Chondrocyte (in vitro differentiated cells): ENCODE data around the gene SIRT6. TPM values are rescaled to one million over a fixed set of nuclear protein-coding genes. Genes with fewer than 3 reads are reported as not detected.

Experiments
- DNase-seq: peaks from one replicate; pipeline ENCODE4 v3.0.0; 2021; ENCODE audit warnings: mixed read lengths, low spot score
- H3K27ac Mint-ChIP-seq: one replicate; pipeline ENCODE4 v1.8.0; 2021; ENCODE audit warnings: mild to moderate bottlenecking, moderate library complexity, mixed read lengths; ENCODE audit not compliant: unreplicated experiment
- H3K27me3 Mint-ChIP-seq: 2 replicates; pipeline ENCODE4 v1.8.0; 2021; ENCODE audit warnings: low read depth, mixed read lengths
- H3K36me3 Mint-ChIP-seq: 2 replicates; pipeline ENCODE4 v1.8.0; 2021; ENCODE audit warnings: low read depth, mixed read lengths
- H3K4me1 Mint-ChIP-seq: 2 replicates; pipeline ENCODE4 v1.8.0; 2021; ENCODE audit warnings: low read depth, mild to moderate bottlenecking, mixed read lengths
- H3K4me3 Mint-ChIP-seq: one replicate; pipeline ENCODE4 v1.8.0; 2021; ENCODE audit warnings: mild to moderate bottlenecking, moderate library complexity, mixed read lengths; ENCODE audit not compliant: unreplicated experiment
- H3K9me3 Mint-ChIP-seq: 2 replicates; pipeline ENCODE4 v1.8.0; 2021; ENCODE audit warnings: low read depth, mixed read lengths
- CTCF ChIP-seq: fragments of 200-600 bp; sonication (generic); IDR thresholded peaks from 2 replicates; pipeline ENCODE4 v1.5.0; 2021; ENCODE audit warnings: antibody characterized with exemption, mild to moderate bottlenecking, moderate library complexity
- total RNA-seq: library from RNA; stranded (reverse); gene quantifications from 3 replicates; pipeline ENCODE4 v1.2.1, GENCODE V29; 2021

The SIRT6 gene
- total RNA-seq, 1 donor from 2014 or later, result 21.9 TPM

- H3K27me3 Mint-ChIP-seq, result peaks cover 8% of the 10 kb centered on the region
- peak; percentile 41 for TF ChIP-seq CTCF
- H3K27ac Mint-ChIP-seq, result no peak overlapping the region
- peaks cover 5% of the 10 kb centered on the region for H3K4me1 Mint-ChIP-seq
- no peak overlapping the region for H3K4me3 Mint-ChIP-seq
- H3K36me3 Mint-ChIP-seq, result no peaks in the 10 kb centered on the region
- DNase-seq, result no peak
- H3K9me3 Mint-ChIP-seq, result no peaks in the 10 kb centered on the region
Observed at GRCh38 chr19:4206818-4207484, 24.6 kb upstream of the SIRT6 start.

- Mint-ChIP-seq H3K36me3 (peaks cover 7% of the 10 kb centered on the region), H3K27me3 (peaks cover 39% of the 10 kb centered on the region), H3K9me3 (no peaks in the 10 kb centered on the region), H3K4me3 (no peak overlapping the region), H3K27ac (no peak overlapping the region), H3K4me1 (peaks cover 19% of the 10 kb centered on the region)
- DNase-seq, result no peak
- TF ChIP-seq CTCF, result no peak
Observed at GRCh38 chr19:4201798-4202197, 19.4 kb upstream of the SIRT6 start.

GRCh38 chr19:4200940-4201542 is 18.7 kb upstream of the SIRT6 start:
- H3K27me3 Mint-ChIP-seq, result peaks cover 43% of the 10 kb centered on the region
- H3K4me1 Mint-ChIP-seq, result peaks cover 19% of the 10 kb centered on the region
- no peak overlapping the region for H3K4me3 Mint-ChIP-seq
- H3K27ac Mint-ChIP-seq, result no peak overlapping the region
- no peak for DNase-seq
- no peaks in the 10 kb centered on the region for H3K9me3 Mint-ChIP-seq
- no peak for TF ChIP-seq CTCF
- H3K36me3 Mint-ChIP-seq, result peaks cover 7% of the 10 kb centered on the region

GRCh38 chr19:4199699-4200293 is 17.4 kb upstream of the SIRT6 start:
- Mint-ChIP-seq H3K4me1 (peaks cover 19% of the 10 kb centered on the region), H3K4me3 (no peak overlapping the region), H3K36me3 (peaks cover 7% of the 10 kb centered on the region), H3K27ac (no peak overlapping the region), H3K9me3 (no peaks in the 10 kb centered on the region), H3K27me3 (peaks cover 55% of the 10 kb centered on the region)
- TF ChIP-seq CTCF, result peak; percentile 15
- no peak for DNase-seq

GRCh38 chr19:4198467-4199126 is 16.2 kb upstream of the SIRT6 start:
- H3K27ac Mint-ChIP-seq, result no peak overlapping the region
- DNase-seq, result no peak
- H3K4me1 Mint-ChIP-seq, result peaks cover 14% of the 10 kb centered on the region
- no peak for TF ChIP-seq CTCF
- peaks cover 7% of the 10 kb centered on the region for H3K36me3 Mint-ChIP-seq
- H3K27me3 Mint-ChIP-seq, result peaks cover 63% of the 10 kb centered on the region
- H3K9me3 Mint-ChIP-seq, result no peaks in the 10 kb centered on the region
- H3K4me3 Mint-ChIP-seq, result no peak overlapping the region
